ENCODE data around the gene AASS. TPM values are rescaled to one million over a fixed set of nuclear protein-coding genes. Genes with fewer than 3 reads are reported as not detected.

Gene AASS
- total RNA-seq, 2 experiments from 2014 or later, result not detected

DNA sequence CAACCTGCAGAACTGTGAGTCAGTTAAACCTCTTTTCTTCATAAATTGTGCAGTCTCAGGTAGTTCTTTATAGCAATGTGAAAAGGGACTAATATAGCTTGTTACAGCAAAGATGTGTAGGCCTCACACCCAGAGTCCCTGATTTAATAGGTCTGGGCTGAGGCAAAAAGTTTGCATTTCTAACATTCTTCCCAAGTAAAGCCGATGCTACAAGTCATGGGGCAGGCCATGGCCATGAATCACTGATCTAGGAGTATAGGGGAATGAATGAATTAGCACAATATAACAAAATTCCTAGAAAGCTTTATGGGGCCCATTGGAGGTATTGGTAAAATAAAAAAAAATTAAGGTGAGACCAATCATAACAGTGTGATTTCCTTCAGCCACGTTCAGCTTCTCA, 11.5 kb upstream of the AASS start:
- no TSS peak for BruUV-seq (replicated peaks)

DNA sequence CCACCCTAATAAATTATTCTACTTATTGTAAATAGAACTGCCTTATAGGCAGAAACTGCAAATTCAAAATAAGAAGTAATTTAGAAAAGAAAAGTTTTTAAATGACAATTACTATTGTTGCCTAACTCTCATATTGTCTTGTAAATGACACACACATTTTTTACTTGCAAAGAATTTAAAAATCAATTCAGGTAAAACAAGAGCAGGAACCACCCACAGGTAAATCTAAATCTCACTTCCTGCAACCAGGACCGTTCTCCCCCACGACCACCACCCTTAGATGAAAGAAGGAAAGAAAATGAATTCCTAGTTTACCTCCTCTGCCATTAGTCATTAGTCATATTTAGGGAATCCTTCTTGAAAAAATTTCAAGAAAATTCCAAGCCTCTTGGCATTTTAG, 4.8 kb upstream of the AASS start:
- Histone ChIP-seq H3K4me1 (ENCODE audit: insufficient read depth, low read length, poor library complexity, severe bottlenecking) (no peaks in the 10 kb centered on the region), H3K9me2 (ENCODE audit: insufficient read depth, low read length) (no peaks in the 10 kb centered on the region), H3K9me3 (ENCODE audit: low read length) (no peaks in the 10 kb centered on the region), H3K36me3 (ENCODE audit: insufficient read depth, low read length) (no peaks in the 10 kb centered on the region), H3K4me3 (ENCODE audit: low read depth, low read length, poor library complexity, severe bottlenecking) (no peak overlapping the region), H3K27ac (ENCODE audit: low read depth, low read length, poor library complexity, severe bottlenecking) (no peak overlapping the region), H3K79me2 (ENCODE audit: insufficient read depth, low read depth, low read length) (no peaks in the 10 kb centered on the region), H3K4me2 (ENCODE audit: low read length) (no peak overlapping the region), H2AFZ (ENCODE audit: low read length) (no peak overlapping the region), H4K20me1 (ENCODE audit: insufficient read depth, low read length) (no peaks in the 10 kb centered on the region)
- BruUV-seq (replicated peaks), result no TSS peak
- CTCF ChIA-PET (ENCODE audit: unreplicated experiment), result no interaction called here
- intact Hi-C loops (cut with micrococcal nuclease; ENCODE audit: unreplicated experiment), result no loop called here
- no peak for DNase-seq (ENCODE audit: low spot score)
- TF ChIP-seq, protein P1, sequence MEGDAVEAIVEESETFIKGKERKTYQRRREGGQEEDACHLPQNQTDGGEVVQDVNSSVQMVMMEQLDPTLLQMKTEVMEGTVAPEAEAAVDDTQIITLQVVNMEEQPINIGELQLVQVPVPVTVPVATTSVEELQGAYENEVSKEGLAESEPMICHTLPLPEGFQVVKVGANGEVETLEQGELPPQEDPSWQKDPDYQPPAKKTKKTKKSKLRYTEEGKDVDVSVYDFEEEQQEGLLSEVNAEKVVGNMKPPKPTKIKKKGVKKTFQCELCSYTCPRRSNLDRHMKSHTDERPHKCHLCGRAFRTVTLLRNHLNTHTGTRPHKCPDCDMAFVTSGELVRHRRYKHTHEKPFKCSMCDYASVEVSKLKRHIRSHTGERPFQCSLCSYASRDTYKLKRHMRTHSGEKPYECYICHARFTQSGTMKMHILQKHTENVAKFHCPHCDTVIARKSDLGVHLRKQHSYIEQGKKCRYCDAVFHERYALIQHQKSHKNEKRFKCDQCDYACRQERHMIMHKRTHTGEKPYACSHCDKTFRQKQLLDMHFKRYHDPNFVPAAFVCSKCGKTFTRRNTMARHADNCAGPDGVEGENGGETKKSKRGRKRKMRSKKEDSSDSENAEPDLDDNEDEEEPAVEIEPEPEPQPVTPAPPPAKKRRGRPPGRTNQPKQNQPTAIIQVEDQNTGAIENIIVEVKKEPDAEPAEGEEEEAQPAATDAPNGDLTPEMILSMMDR (conservative IDR thresholded peaks at IDR 0.05; ENCODE audit: low read length), result no peak
- no peak for TF ChIP-seq EZH2phosphoT487 (IDR thresholded peaks at IDR 0.05; ENCODE audit: borderline replicate concordance, low read depth, low read length)
- POLR2A ChIA-PET, result no interaction called here

More for the DNA sequence above, 11.5 kb upstream of the AASS start:
- no peaks in the 10 kb centered on the region for H3K9me3 ChIP-seq (ENCODE audit: low read length)
- no peaks in the 10 kb centered on the region for H3K9me2 ChIP-seq (ENCODE audit: insufficient read depth, low read length)
- no peaks in the 10 kb centered on the region for H3K36me3 ChIP-seq (ENCODE audit: insufficient read depth, low read length)
- ChIA-PET CTCF (ENCODE audit: unreplicated experiment) (no interaction called here), POLR2A (no interaction called here)
- no peaks in the 10 kb centered on the region for H3K4me1 ChIP-seq (ENCODE audit: insufficient read depth, low read length, poor library complexity, severe bottlenecking)
- no peak overlapping the region for H3K4me3 ChIP-seq (ENCODE audit: low read depth, low read length, poor library complexity, severe bottlenecking)
- H3K79me2 ChIP-seq (ENCODE audit: insufficient read depth, low read depth, low read length), result no peaks in the 10 kb centered on the region
- no peak overlapping the region for H3K27ac ChIP-seq (ENCODE audit: low read depth, low read length, poor library complexity, severe bottlenecking)
- DNase-seq (ENCODE audit: low spot score), result no peak
- H3K4me2 ChIP-seq (ENCODE audit: low read length), result no peak overlapping the region
- H2AFZ ChIP-seq (ENCODE audit: low read length), result no peak overlapping the region
- intact Hi-C loops (cut with micrococcal nuclease; ENCODE audit: unreplicated experiment), result no loop called here
- no peak for TF ChIP-seq EZH2phosphoT487 (IDR thresholded peaks at IDR 0.05; ENCODE audit: borderline replicate concordance, low read depth, low read length)
- TF ChIP-seq, protein P1 (conservative IDR thresholded peaks at IDR 0.05; ENCODE audit: low read length), result no peak
- no peaks in the 10 kb centered on the region for H4K20me1 ChIP-seq (ENCODE audit: insufficient read depth, low read length)

DNA sequence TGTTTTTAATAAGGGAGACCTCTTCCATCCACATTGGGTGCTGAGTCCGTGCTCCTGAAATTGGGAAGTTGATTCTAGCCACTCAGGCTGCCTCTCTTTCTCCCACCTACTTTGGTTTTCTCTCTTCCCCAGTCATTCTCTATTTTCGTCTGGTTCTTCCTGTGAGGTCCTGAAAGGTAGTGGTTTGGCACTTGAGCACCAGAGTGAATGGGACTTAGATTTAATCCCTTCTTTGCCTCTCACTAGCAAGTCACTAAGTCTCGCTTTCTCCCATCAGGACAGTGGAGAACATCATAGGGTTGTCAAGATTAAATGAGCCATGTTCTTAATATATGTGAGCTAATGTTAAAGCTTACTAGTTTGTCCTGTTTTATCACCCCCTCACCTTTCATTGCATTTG, 4.0 kb upstream of the AASS start:
- H3K9me2 ChIP-seq (ENCODE audit: insufficient read depth, low read length), result no peaks in the 10 kb centered on the region
- H3K36me3 ChIP-seq (ENCODE audit: insufficient read depth, low read length), result no peaks in the 10 kb centered on the region
- no peak for DNase-seq (ENCODE audit: low spot score)
- no peak overlapping the region for H3K4me2 ChIP-seq (ENCODE audit: low read length)
- ChIA-PET POLR2A (interaction anchor here (1.0 kb wide), 1 partner anchor 27 kb away, joined by 4 read pairs; no protein-coding TSS in a partner anchor), CTCF (ENCODE audit: unreplicated experiment) (no interaction called here)
- H2AFZ ChIP-seq (ENCODE audit: low read length), result no peak overlapping the region
- H3K4me1 ChIP-seq (ENCODE audit: insufficient read depth, low read length, poor library complexity, severe bottlenecking), result no peaks in the 10 kb centered on the region
- no peaks in the 10 kb centered on the region for H3K9me3 ChIP-seq (ENCODE audit: low read length)
- H3K79me2 ChIP-seq (ENCODE audit: insufficient read depth, low read depth, low read length), result no peaks in the 10 kb centered on the region
- no peak overlapping the region for H3K4me3 ChIP-seq (ENCODE audit: low read depth, low read length, poor library complexity, severe bottlenecking)
- intact Hi-C loops (cut with micrococcal nuclease; ENCODE audit: unreplicated experiment), result no loop called here
- no peak overlapping the region for H3K27ac ChIP-seq (ENCODE audit: low read depth, low read length, poor library complexity, severe bottlenecking)
- no TSS peak for BruUV-seq (replicated peaks)
- no peak for TF ChIP-seq EZH2phosphoT487 (IDR thresholded peaks at IDR 0.05; ENCODE audit: borderline replicate concordance, low read depth, low read length)
- TF ChIP-seq, protein P1 (conservative IDR thresholded peaks at IDR 0.05; ENCODE audit: low read length), result no peak
- no peaks in the 10 kb centered on the region for H4K20me1 ChIP-seq (ENCODE audit: insufficient read depth, low read length)
